GM21381 (cell line): ENCODE data around the gene SUMO2.
"Not testable (repeated sequence)": the region's sequence is repeated elsewhere in the genome, so short reads cannot be mapped to it uniquely, and the experiment has no call there.

Source experiments
- ATAC-seq: cut with Tn5 transposase; IDR thresholded peaks from one replicate; pipeline ENCODE4 v1.9.1; 2021; ENCODE audit warnings: mild to moderate bottlenecking, moderate library complexity; ENCODE audit not compliant: unreplicated experiment

Gene SUMO2

GRCh38 chr17:75182569-75183436, at the start of gene SUMO2:
TSS of gene SUMO2 (minus strand) at chr17:75182959. CDS start at chr17:75182834, 125 bp downstream.
- ATAC-seq: peak; percentile 78

GRCh38 chr17:75231741-75232464, 49.1 kb upstream of the SUMO2 start:
- ATAC-seq: no peak

GRCh38 chr17:75231071-75231470, 48.3 kb upstream of the SUMO2 start:
- ATAC-seq: no peak

GRCh38 chr17:75228847-75229246, 46.1 kb upstream of the SUMO2 start:
- ATAC-seq: no peak

- no peak for ATAC-seq
Measured at GRCh38 chr17:75228305-75228704, 45.5 kb upstream of the SUMO2 start.

GRCh38 chr17:75227729-75228128, 45.0 kb upstream of the SUMO2 start:
- ATAC-seq: no peak

GRCh38 chr17:75225016-75225415, 42.3 kb upstream of the SUMO2 start:
- no peak for ATAC-seq

- no peak for ATAC-seq
Measured at GRCh38 chr17:75219815-75220214, 37.1 kb upstream of the SUMO2 start.

GRCh38 chr17:75218131-75218530, 35.4 kb upstream of the SUMO2 start:
- ATAC-seq: no peak

GRCh38 chr17:75209061-75209460, 26.3 kb upstream of the SUMO2 start:
- no peak for ATAC-seq

GRCh38 chr17:75208161-75208560, 25.4 kb upstream of the SUMO2 start:
- no peak for ATAC-seq

GRCh38 chr17:75207760-75208159, 25.0 kb upstream of the SUMO2 start:
- ATAC-seq: no peak

- ATAC-seq: not testable (repeated sequence)
Measured at GRCh38 chr17:75207050-75207407, 24.3 kb upstream of the SUMO2 start.

GRCh38 chr17:75205793-75206163, 23.0 kb upstream of the SUMO2 start:
- peak; percentile 10 for ATAC-seq

GRCh38 chr17:75205037-75205792, 22.5 kb upstream of the SUMO2 start, which contains the start of gene NUP85:
TSS of gene NUP85 (plus strand) at chr17:75205679. CDS start at chr17:75205762, 83 bp downstream.
- peak; percentile 77 for ATAC-seq

GRCh38 chr17:75199886-75200618, 17.3 kb upstream of the SUMO2 start:
- ATAC-seq: no peak

- ATAC-seq: no peak
Measured at GRCh38 chr17:75194879-75195278, 12.1 kb upstream of the SUMO2 start.

- no peak for ATAC-seq
Measured at GRCh38 chr17:75191584-75191983, 8.8 kb upstream of the SUMO2 start.

- no peak for ATAC-seq
Measured at GRCh38 chr17:75188614-75189013, 5.9 kb upstream of the SUMO2 start.

GRCh38 chr17:75183999-75184884, 1.5 kb upstream of the SUMO2 start:
- no peak for ATAC-seq
